Esophagus muscularis mucosa (tissue), 4 donors: Measurements from ENCODE around the gene CTNNA3.

Source experiments
- EP300 ChIP-seq: sonication (generic); formaldehyde crosslinking; IDR thresholded peaks from one replicate; pipeline ENCODE4 v1.6.1; 2017; ENCODE audit warnings: antibody characterized with exemption
- POLR2A ChIP-seq: fragments of 450-650 bp; IDR thresholded peaks from one replicate; pipeline ENCODE4 v1.6.1; 2017; ENCODE audit warnings: antibody characterized with exemption, moderate library complexity, mild to moderate bottlenecking, low read depth
- TF ChIP-seq, protein P1 (sequence below), 3 experiments: fragments of 200-600 bp in 2 of 3; fragments of 450-650 bp in 1 of 3; sonication (generic) in 2 of 3; IDR thresholded peaks; one replicate each; pipeline ENCODE4 v1.5.1; 2017 to 2019; ENCODE audit warnings: antibody characterized with exemption in 3 of 3, mild to moderate bottlenecking in 2 of 3, moderate library complexity in 1 of 3

DNA sequence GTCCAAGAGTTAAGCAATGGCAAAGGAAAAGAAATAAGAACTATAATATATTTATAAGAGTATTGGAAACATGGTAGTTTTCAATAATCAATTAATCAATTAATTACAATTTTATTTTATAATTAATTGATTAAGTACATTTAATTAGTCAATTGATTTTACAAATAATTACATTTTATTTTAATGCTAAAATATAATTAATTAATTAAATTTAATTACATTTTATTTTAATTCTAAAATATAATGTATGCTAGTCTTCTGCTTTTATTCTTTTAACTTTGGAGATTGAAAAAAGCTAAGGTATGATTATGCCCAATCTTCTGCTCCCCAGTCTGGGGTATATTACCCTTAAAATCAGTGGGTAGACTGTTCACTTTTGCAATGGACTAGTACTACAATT, 1456.9 kb downstream of the CTNNA3 start:
- TF ChIP-seq, protein P1, sequence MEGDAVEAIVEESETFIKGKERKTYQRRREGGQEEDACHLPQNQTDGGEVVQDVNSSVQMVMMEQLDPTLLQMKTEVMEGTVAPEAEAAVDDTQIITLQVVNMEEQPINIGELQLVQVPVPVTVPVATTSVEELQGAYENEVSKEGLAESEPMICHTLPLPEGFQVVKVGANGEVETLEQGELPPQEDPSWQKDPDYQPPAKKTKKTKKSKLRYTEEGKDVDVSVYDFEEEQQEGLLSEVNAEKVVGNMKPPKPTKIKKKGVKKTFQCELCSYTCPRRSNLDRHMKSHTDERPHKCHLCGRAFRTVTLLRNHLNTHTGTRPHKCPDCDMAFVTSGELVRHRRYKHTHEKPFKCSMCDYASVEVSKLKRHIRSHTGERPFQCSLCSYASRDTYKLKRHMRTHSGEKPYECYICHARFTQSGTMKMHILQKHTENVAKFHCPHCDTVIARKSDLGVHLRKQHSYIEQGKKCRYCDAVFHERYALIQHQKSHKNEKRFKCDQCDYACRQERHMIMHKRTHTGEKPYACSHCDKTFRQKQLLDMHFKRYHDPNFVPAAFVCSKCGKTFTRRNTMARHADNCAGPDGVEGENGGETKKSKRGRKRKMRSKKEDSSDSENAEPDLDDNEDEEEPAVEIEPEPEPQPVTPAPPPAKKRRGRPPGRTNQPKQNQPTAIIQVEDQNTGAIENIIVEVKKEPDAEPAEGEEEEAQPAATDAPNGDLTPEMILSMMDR (IDR thresholded peaks at IDR 0.05), result no peak
- TF ChIP-seq EP300 (no peak), POLR2A (no peak)
